WI38 (cell line): Measurements from ENCODE around the gene OTOGL.

Experiments used
- H3K4me3 ChIP-seq: 2 replicates; pipeline ENCODE4 v1.5.1; 2011; ENCODE audit warnings: low read depth, mild to moderate bottlenecking, control low read depth, low read length
- CTCF ChIP-seq: IDR thresholded peaks from 2 replicates; pipeline ENCODE4 v1.5.1; 2012; ENCODE audit warnings: low read depth, mild to moderate bottlenecking, control low read depth, low read length

OTOGL gene

GRCh38 chr12:80186727-80187217, 87.4 kb downstream of the OTOGL start:
- no peak overlapping the region for H3K4me3 ChIP-seq
- peak; percentile 60 for TF ChIP-seq CTCF

- no peak for TF ChIP-seq CTCF
- no peak overlapping the region for H3K4me3 ChIP-seq
Measured at GRCh38 chr12:80187660-80188090, 88.3 kb downstream of the OTOGL start.

GRCh38 chr12:80188576-80188975, 89.2 kb downstream of the OTOGL start:
- H3K4me3 ChIP-seq, result no peak overlapping the region
- no peak for TF ChIP-seq CTCF

- H3K4me3 ChIP-seq, result peak overlapping the region; percentile 11; the same call in 1 of the 2 replicates
- TF ChIP-seq CTCF, result no peak
Measured at GRCh38 chr12:80189241-80189640, 89.9 kb downstream of the OTOGL start.

GRCh38 chr12:80190001-80190400, 90.7 kb downstream of the OTOGL start:
- no peak for TF ChIP-seq CTCF
- H3K4me3 ChIP-seq, result peak overlapping the region; percentile 11; the same call in 1 of the 2 replicates

- TF ChIP-seq CTCF, result no peak
Measured at GRCh38 chr12:80192087-80192486, 92.8 kb downstream of the OTOGL start.

GRCh38 chr12:80193865-80194264, 94.5 kb downstream of the OTOGL start:
- TF ChIP-seq CTCF, result no peak
- no peak overlapping the region for H3K4me3 ChIP-seq

More at GRCh38 chr12:80192087-80192486, 92.8 kb downstream of the OTOGL start:
- H3K4me3 ChIP-seq, result no peak overlapping the region
